Adrenal gland (tissue), 5 donors: Measurements from ENCODE around the gene CGREF1.

ENCODE experiments used
- POLR2A ChIP-seq, 2 donors: fragments of 450-650 bp; IDR thresholded peaks; one replicate each; pipeline ENCODE4 v1.6.1; 2017; ENCODE audit warnings: antibody characterized with exemption in 2 of 2, mild to moderate bottlenecking in 2 of 2, moderate library complexity in 1 of 2
- TF ChIP-seq, protein P1 (sequence below), 6 experiments: fragments of 450-650 bp in 4 of 6; fragments of 200-600 bp in 2 of 6; sonication (generic) in 1 of 6; IDR thresholded peaks; 1 replicate in 5 of 6; 2 replicates in 1 of 6; pipeline versions ENCODE4 v1.5.1 to v1.8.0; 2016 to 2021; ENCODE audit warnings: antibody characterized with exemption in 6 of 6, mild to moderate bottlenecking in 2 of 6, moderate library complexity in 1 of 6
- donor health status: DM: no; HTN: no; CAD: no.

DNA sequence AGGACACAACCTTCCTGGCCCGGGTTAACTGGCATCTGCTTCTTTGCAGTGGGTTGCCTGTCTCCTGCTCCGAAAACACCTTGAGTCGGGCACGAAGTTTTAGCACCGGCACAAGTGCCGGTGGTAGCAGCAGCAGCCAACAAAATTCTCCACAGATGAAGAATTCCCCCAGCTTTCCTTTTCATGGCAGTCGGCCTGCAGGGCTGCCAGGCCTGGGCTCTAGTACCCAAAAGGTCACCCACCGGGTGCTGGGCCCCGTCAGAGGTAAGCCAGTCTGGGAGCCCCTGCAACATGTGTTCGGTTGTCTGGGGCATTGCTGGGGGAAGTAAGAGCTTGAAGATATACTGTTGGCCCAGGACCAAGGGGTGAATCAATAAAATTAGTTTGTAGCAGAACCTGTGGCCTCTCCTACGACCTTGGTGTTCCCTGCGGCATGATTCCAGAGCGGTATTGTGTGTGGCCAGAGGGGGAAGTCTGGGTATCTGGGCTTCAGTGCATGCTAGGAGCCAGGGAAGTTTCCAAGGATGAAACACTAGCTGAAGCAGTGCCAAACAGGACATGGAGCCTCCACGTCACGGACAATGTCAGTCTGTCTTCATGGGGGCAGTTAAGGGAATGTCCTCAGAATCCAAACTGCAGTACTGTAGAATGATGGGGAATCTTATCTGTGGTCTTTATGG lies 59.6 kb downstream of the CGREF1 start:
- TF ChIP-seq, protein P1, sequence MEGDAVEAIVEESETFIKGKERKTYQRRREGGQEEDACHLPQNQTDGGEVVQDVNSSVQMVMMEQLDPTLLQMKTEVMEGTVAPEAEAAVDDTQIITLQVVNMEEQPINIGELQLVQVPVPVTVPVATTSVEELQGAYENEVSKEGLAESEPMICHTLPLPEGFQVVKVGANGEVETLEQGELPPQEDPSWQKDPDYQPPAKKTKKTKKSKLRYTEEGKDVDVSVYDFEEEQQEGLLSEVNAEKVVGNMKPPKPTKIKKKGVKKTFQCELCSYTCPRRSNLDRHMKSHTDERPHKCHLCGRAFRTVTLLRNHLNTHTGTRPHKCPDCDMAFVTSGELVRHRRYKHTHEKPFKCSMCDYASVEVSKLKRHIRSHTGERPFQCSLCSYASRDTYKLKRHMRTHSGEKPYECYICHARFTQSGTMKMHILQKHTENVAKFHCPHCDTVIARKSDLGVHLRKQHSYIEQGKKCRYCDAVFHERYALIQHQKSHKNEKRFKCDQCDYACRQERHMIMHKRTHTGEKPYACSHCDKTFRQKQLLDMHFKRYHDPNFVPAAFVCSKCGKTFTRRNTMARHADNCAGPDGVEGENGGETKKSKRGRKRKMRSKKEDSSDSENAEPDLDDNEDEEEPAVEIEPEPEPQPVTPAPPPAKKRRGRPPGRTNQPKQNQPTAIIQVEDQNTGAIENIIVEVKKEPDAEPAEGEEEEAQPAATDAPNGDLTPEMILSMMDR (IDR thresholded peaks at IDR 0.05) = peak in 2 of 6 experiments; percentile 18 to 30
- no peak for TF ChIP-seq POLR2A (IDR thresholded peaks at IDR 0.05)
